NCI-H2171 treated with DMSO at 0.1 percent for 48 hours (cell line): ENCODE results near the gene LOXHD1.

ENCODE experiments used
- DNase-seq: peaks from one replicate; lab custom pipeline; 2025; lab: John Stamatoyannopoulos, UW

Gene LOXHD1

GRCh38 chr18:46542545-46542944 is 114.5 kb downstream of the LOXHD1 start:
- no peak for DNase-seq

- no peak for DNase-seq
Observed at GRCh38 chr18:46541626-46542189, 115.3 kb downstream of the LOXHD1 start.

GRCh38 chr18:46538376-46538775 is 118.6 kb downstream of the LOXHD1 start:
- no peak for DNase-seq

- DNase-seq: no peak
Observed at GRCh38 chr18:46536215-46536874, 120.7 kb downstream of the LOXHD1 start.

GRCh38 chr18:46531482-46531881 is 125.5 kb downstream of the LOXHD1 start:
- no peak for DNase-seq

GRCh38 chr18:46528037-46528436 is 129.0 kb downstream of the LOXHD1 start:
- no peak for DNase-seq

GRCh38 chr18:46519870-46520269 is 137.2 kb downstream of the LOXHD1 start:
- DNase-seq: no peak

GRCh38 chr18:46518438-46518837 is 138.6 kb downstream of the LOXHD1 start:
- peak; percentile 18 for DNase-seq

GRCh38 chr18:46516555-46516954 is 140.5 kb downstream of the LOXHD1 start:
- DNase-seq: no peak

GRCh38 chr18:46510386-46510785 is 146.6 kb downstream of the LOXHD1 start:
- no peak for DNase-seq

GRCh38 chr18:46509530-46509929 is 147.5 kb downstream of the LOXHD1 start:
- no peak for DNase-seq

GRCh38 chr18:46506974-46507586 is 149.9 kb downstream of the LOXHD1 start:
- no peak for DNase-seq

- DNase-seq: no peak
Observed at GRCh38 chr18:46502444-46502843, 154.6 kb downstream of the LOXHD1 start.

GRCh38 chr18:46497129-46497528 is 159.9 kb downstream of the LOXHD1 start:
- DNase-seq: no peak

GRCh38 chr18:46488471-46489213 is 168.4 kb downstream of the LOXHD1 start:
- DNase-seq: peak; percentile 19

- peak; percentile 67 for DNase-seq
Observed at GRCh38 chr18:46485675-46486194, 171.3 kb downstream of the LOXHD1 start.

GRCh38 chr18:46484971-46485370 is 172.0 kb downstream of the LOXHD1 start:
- no peak for DNase-seq

GRCh38 chr18:46482831-46483230 is 174.2 kb downstream of the LOXHD1 start:
- DNase-seq: no peak

- no peak for DNase-seq
Observed at GRCh38 chr18:46481847-46482245, 175.2 kb downstream of the LOXHD1 start.

GRCh38 chr18:46481048-46481846 is 175.8 kb downstream of the LOXHD1 start:
- peak; percentile 23 for DNase-seq

- DNase-seq: peak; percentile 54
Observed at GRCh38 chr18:46480226-46480625, 176.8 kb downstream of the LOXHD1 start.

GRCh38 chr18:46478796-46479195 is 178.2 kb downstream of the LOXHD1 start:
- peak; percentile 26 for DNase-seq
